GM19455 (cell line): Measurements from ENCODE around the gene SPTBN1.
"Not testable (repeated sequence)": the region's sequence is repeated elsewhere in the genome, so short reads cannot be mapped to it uniquely, and the experiment has no call there.

Source experiments
- ATAC-seq: cut with Tn5 transposase; IDR thresholded peaks from one replicate; pipeline ENCODE4 v1.9.1; 2021; ENCODE audit not compliant: unreplicated experiment

The SPTBN1 gene

DNA sequence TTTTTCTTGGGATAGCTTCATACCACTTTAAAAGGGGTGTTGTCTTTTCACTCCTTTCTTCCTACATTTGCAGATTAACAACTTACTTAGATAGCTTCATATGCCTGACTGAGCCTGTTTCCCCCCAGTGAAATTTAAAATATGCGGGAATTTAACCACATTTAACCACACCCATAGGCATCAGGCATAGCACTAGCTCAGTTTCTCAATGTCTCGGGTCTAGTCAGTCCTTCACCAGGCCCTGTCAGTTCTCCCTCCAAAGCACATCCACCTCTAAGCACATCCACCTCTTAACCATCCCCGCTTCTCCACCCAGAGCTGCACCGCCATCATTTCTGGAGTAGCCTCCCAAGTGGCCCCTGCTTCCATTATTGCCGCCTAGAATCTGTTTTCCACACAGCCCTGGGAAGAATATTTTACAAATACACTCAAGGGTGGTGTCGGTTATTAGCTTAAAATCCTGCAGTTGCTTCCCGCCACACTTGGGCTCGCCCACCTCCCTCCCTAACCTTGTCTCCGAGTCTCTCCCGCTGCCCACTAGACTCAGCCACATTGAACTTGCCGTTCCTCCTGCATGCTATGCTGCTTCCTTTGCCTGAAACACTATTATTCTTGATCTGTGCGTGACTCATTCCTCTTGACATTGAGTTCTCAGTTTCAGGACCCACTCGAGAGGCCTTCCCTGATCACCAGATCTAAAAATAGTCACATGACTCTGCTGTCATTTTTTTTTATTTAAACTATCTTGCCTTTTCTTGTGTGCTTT lies 68.3 kb downstream of the SPTBN1 start:
- no peak for ATAC-seq

- ATAC-seq: no peak
These were observed 69.2 kb downstream of the SPTBN1 start for GRCh38 chr2:54525321-54525720.

DNA sequence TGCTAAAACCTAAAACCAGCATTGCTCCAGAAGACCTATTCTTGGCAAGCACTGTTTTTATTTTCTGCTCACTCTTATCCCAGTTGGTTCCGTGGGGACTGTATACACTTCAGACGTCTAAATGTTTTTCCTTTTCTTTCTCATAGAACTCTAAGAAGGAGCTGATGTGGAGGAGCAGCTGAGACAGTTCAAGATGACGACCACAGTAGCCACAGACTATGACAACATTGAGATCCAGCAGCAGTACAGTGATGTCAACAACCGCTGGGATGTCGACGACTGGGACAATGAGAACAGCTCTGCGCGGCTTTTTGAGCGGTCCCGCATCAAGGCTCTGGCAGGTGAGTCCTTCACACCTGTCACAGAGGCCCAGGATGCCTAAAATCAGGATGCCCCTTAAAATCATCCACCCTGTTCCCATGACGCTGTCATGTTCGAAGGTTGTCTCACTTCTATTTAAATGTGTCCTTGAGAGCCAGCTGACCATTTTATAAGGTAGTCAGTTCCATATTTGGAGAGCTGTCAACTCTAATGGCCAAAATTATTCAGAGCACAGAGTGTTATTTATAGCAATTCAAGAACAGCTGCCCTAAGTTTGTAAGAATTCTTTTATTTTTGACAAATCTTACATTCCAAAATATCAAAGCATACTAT lies 70.2 kb downstream of the SPTBN1 start:
- no peak for ATAC-seq

- no peak for ATAC-seq
These were observed 72.3 kb downstream of the SPTBN1 start for GRCh38 chr2:54528311-54528955.

DNA sequence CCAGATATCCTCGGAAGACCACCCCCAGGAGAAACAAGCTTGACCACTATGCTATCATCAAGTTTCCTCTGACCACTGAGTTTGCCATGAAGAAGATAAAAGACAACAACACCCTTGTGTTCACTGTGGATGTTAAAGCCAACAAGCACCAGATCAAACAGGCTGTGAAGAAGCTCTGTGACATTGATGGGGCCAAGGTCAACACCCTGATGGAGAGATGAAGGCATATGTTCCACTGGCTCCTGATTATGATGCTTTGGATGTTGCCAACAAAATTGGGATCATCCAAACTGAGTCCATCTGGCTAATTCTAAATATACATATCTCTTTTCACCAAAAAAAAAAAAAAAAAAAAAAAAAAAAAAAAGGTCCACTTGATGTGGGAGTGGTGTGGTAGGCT lies 73.4 kb downstream of the SPTBN1 start:
- ATAC-seq: not testable (repeated sequence)

GRCh38 chr2:54529935-54530334 lies 73.8 kb downstream of the SPTBN1 start:
- ATAC-seq: no peak

GRCh38 chr2:54531558-54531957 lies 75.4 kb downstream of the SPTBN1 start:
- no peak for ATAC-seq

GRCh38 chr2:54534221-54534620 lies 78.1 kb downstream of the SPTBN1 start:
- no peak for ATAC-seq

DNA sequence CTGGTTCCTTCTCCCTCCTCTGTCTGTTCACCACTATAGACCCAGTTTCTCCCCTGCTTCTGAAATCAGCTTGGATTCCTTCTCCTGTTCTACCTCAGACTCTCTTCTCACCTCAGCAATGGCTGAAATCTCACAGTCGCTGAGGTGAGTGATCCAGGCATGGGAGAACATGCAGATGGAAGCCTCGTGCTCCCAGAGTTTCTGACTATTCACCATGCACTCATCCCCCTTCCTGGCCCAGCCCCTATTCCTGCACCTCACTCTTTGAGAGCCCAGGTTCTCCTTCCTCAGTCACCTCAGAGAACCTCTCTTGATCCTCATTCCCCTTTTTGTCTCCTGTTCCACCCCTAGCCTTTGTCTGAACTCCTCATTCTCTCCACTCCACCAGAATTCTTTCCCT lies 78.5 kb downstream of the SPTBN1 start:
- ATAC-seq: no peak

- no peak for ATAC-seq
These were observed 79.6 kb downstream of the SPTBN1 start for GRCh38 chr2:54535599-54536195.

- ATAC-seq: no peak
These were observed 80.6 kb downstream of the SPTBN1 start for GRCh38 chr2:54536720-54537119.

GRCh38 chr2:54538537-54538936 lies 82.4 kb downstream of the SPTBN1 start:
- no peak for ATAC-seq

GRCh38 chr2:54539683-54540082 lies 83.6 kb downstream of the SPTBN1 start:
- no peak for ATAC-seq

DNA sequence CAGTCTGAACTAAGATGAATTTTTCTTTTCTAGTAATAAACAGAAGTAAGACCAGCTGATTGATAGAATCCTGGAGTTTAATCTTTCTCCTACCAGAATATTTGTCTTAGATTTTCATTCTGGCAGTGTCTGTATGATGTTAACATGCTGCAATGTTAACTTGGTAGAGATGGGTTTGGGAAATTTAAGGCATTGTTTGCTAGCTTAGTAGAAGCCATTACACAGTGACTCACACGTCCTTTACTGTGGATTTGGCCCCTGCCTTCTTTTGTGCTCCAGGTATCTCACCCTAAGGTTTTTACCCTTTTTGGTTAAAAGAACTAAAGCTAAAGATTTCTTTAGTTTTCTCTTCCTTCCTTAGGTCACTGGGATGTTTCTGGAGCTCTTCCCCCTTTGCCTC lies 84.1 kb downstream of the SPTBN1 start:
- ATAC-seq: no peak

- no peak for ATAC-seq
These were observed 85.9 kb downstream of the SPTBN1 start for GRCh38 chr2:54541995-54542394.

GRCh38 chr2:54543733-54544396 lies 87.7 kb downstream of the SPTBN1 start:
- ATAC-seq: no peak

DNA sequence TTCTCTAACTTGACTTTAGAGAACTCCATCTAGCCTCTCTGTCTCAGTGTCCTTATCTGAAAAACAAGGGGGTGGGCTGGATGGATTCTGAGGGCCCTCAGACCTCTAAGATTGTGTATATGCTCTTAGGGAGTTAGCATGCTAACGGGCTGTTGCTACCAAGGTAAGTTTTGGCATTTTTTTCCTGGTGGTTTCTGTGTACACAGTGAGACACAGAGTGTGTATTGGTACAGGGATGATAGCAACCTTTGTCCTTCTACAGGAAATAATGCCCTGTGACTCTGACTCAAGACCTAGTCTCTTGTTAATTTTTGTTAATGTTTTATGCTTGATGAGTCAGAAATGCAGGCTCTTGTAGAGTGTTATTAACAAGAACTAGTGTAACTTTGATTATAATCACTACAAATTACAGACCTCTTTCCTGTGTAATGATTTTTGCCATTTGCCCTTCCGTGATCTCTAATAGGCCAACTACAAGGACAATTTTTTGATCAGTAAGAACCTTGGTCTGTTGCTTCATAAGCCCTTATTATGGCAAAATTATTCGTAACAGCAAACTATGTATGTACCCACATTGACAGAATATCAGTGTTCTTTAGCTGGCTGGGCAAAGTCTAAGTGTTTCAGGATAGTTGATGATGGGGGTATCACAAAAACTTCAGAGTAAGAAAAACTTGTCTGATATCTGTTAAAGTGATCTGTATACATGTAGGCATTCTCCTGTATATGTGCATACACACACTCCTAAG lies 89.7 kb downstream of the SPTBN1 start:
- no peak for ATAC-seq

DNA sequence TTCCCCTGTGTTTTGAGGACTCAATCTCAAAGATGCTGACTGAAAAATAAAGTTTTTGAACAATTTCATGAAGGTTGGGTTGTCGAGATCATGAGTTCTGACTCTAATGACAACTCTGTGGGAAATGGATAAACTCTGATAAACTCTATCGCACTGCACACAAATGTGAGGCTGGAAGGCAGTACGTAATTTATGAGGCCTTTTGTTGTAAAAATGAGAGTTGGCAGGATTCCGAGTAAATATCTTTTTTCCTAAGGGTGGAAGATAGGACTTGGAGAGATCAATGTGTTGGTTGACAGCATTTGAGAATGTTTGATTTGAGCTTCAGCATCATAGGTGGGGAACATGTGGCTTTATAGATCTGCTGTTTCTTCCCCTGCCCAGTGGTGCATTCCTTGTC lies 90.4 kb downstream of the SPTBN1 start:
- ATAC-seq: no peak

DNA sequence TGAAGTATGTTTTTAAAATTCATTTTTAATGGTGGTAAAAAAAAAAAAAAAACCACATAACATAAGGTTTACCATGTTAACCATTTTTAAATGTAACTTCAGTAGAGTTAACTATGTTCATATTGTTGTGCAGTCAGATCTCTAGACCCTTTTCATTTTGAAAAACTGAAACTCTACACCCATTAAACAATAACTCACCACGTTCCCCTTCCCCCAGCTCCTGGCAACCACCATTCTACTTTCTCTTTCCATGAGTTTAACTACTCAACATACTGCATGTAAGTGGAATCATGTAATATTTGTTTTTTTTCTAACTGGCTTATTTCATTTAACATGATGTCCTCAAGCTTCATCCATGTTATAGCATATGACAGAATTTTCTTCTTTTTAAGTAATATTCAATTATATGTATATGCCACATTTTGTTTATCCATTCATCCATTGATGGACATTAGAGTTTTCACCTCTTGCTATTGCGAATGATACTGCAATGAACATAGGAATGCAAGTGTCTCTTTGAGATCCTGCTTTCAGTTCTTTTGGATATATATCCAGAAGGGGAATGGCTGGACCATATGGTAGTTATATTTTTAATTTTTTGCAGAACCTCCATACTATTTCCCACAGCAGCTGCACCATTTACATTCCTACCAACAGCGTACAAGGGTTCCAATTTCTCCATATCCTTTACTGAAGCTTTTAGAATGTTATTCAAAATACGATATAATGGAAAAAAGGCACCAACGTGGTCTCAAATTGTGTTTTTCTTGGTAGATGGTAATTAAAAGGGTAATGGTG lies 91.0 kb downstream of the SPTBN1 start:
- ATAC-seq: no peak

GRCh38 chr2:54549430-54549829 lies 93.3 kb downstream of the SPTBN1 start:
- ATAC-seq: no peak
